GM15510 (cell line): ENCODE measurements around the gene MCF2L2.

Experiments
- POLR2A ChIP-seq: IDR thresholded peaks from 3 replicates; pipeline ENCODE4 v1.6.1; 2011; ENCODE audit warnings: borderline replicate concordance; ENCODE audit not compliant: insufficient read length; ENCODE audit errors: extremely low read depth

MCF2L2 gene

GRCh38 chr3:183217548-183218332 lies 210.7 kb downstream of the MCF2L2 start:
- no peak for TF ChIP-seq POLR2A

GRCh38 chr3:183215591-183216202 lies 212.7 kb downstream of the MCF2L2 start:
- no peak for TF ChIP-seq POLR2A

GRCh38 chr3:183214277-183214612 lies 214.2 kb downstream of the MCF2L2 start:
- no peak for TF ChIP-seq POLR2A

- TF ChIP-seq POLR2A = no peak
Measured at GRCh38 chr3:183213415-183214276, 214.8 kb downstream of the MCF2L2 start.

- no peak for TF ChIP-seq POLR2A
Measured at GRCh38 chr3:183212565-183212964, 215.9 kb downstream of the MCF2L2 start.

- TF ChIP-seq POLR2A = no peak
Measured at GRCh38 chr3:183212096-183212495, 216.3 kb downstream of the MCF2L2 start.

GRCh38 chr3:183211352-183211751 lies 217.1 kb downstream of the MCF2L2 start:
- TF ChIP-seq POLR2A = no peak

GRCh38 chr3:183210862-183211341 lies 217.5 kb downstream of the MCF2L2 start:
- no peak for TF ChIP-seq POLR2A

GRCh38 chr3:183210341-183210740 lies 218.1 kb downstream of the MCF2L2 start:
- TF ChIP-seq POLR2A = no peak

GRCh38 chr3:183208800-183209199 lies 219.6 kb downstream of the MCF2L2 start:
- no peak for TF ChIP-seq POLR2A

GRCh38 chr3:183208260-183208659 lies 220.2 kb downstream of the MCF2L2 start:
- no peak for TF ChIP-seq POLR2A

- no peak for TF ChIP-seq POLR2A
Measured at GRCh38 chr3:183203670-183204069, 224.7 kb downstream of the MCF2L2 start.

GRCh38 chr3:183202004-183202722 lies 226.3 kb downstream of the MCF2L2 start:
- TF ChIP-seq POLR2A = no peak

GRCh38 chr3:183198939-183199338 lies 229.5 kb downstream of the MCF2L2 start:
- no peak for TF ChIP-seq POLR2A
